ENCODE measurements around the gene PARD3. TPM values are rescaled to one million over a fixed set of nuclear protein-coding genes. Genes with fewer than 3 reads are reported as not detected.

The PARD3 gene
- total and polyA plus RNA-seq, 2 donors from 2014 or later = 21.1 to 47.5 TPM

- Histone ChIP-seq H3K36me3 (ENCODE audit: control insufficient read depth in 2 of 3, insufficient read depth in 3 of 3, low read length in 3 of 3) (no peaks in the 10 kb centered on the region), H3K27me3 (ENCODE audit: control insufficient read depth, insufficient read depth, low read length) (no peaks in the 10 kb centered on the region), H3K4me1 (ENCODE audit: control insufficient read depth in 2 of 3, insufficient read depth in 2 of 3, low read depth in 1 of 3, low read length in 3 of 3) (peaks cover 0 to 4% (median 0%) of the 10 kb centered on the region in 3 donors), H3K9ac (ENCODE audit: low read length in 3 of 3) (no peak overlapping the region), H3K9me3 (ENCODE audit: control insufficient read depth in 2 of 3, insufficient read depth in 1 of 3, low read length in 3 of 3) (no peaks in the 10 kb centered on the region), H3K27ac (ENCODE audit: low read depth in 2 of 2, low read length in 2 of 2) (no peak overlapping the region), H3K4me3 (ENCODE audit: low read length in 3 of 3) (no peak overlapping the region)
- no peak for TF ChIP-seq CTCF (IDR thresholded peaks at IDR 0.05; ENCODE audit: borderline replicate concordance, extremely low read depth, insufficient read depth)
- FAIRE-seq (no peak), DNase-seq (no peak)
- intact Hi-C loops (cut with DNase I) = no loop called here
Observed at GRCh38 chr10:34163075-34163905, 651.8 kb downstream of the PARD3 start.

GRCh38 chr10:34161777-34162370 lies 653.2 kb downstream of the PARD3 start:
- Histone ChIP-seq H3K9ac (ENCODE audit: low read length in 3 of 3) (no peak overlapping the region), H3K36me3 (ENCODE audit: control insufficient read depth in 2 of 3, insufficient read depth in 3 of 3, low read length in 3 of 3) (no peaks in the 10 kb centered on the region), H3K27me3 (ENCODE audit: control insufficient read depth, insufficient read depth, low read length) (no peaks in the 10 kb centered on the region), H3K27ac (ENCODE audit: low read depth in 2 of 2, low read length in 2 of 2) (no peak overlapping the region), H3K4me1 (ENCODE audit: control insufficient read depth in 2 of 3, insufficient read depth in 2 of 3, low read depth in 1 of 3, low read length in 3 of 3) (peaks cover 0 to 4% (median 0%) of the 10 kb centered on the region in 3 donors), H3K4me3 (ENCODE audit: low read length in 3 of 3) (no peak overlapping the region), H3K9me3 (ENCODE audit: control insufficient read depth in 2 of 3, insufficient read depth in 1 of 3, low read length in 3 of 3) (no peaks in the 10 kb centered on the region)
- FAIRE-seq = no peak
- intact Hi-C loops (cut with DNase I) = no loop called here
- DNase-seq = no peak
- TF ChIP-seq CTCF (IDR thresholded peaks at IDR 0.05; ENCODE audit: borderline replicate concordance, extremely low read depth, insufficient read depth) = no peak

GRCh38 chr10:34160595-34160994 lies 654.5 kb downstream of the PARD3 start:
- no peak for FAIRE-seq
- Histone ChIP-seq H3K4me3 (ENCODE audit: low read length in 3 of 3) (no peak overlapping the region), H3K9me3 (ENCODE audit: control insufficient read depth in 2 of 3, insufficient read depth in 1 of 3, low read length in 3 of 3) (no peaks in the 10 kb centered on the region), H3K36me3 (ENCODE audit: control insufficient read depth in 2 of 3, insufficient read depth in 3 of 3, low read length in 3 of 3) (no peaks in the 10 kb centered on the region), H3K4me1 (ENCODE audit: control insufficient read depth in 2 of 3, insufficient read depth in 2 of 3, low read depth in 1 of 3, low read length in 3 of 3) (no peaks in the 10 kb centered on the region), H3K27me3 (ENCODE audit: control insufficient read depth, insufficient read depth, low read length) (no peaks in the 10 kb centered on the region), H3K27ac (ENCODE audit: low read depth in 2 of 2, low read length in 2 of 2) (no peak overlapping the region), H3K9ac (ENCODE audit: low read length in 3 of 3) (no peak overlapping the region)
- DNase-seq = no peak
- intact Hi-C loops (cut with DNase I) = no loop called here
- TF ChIP-seq CTCF (IDR thresholded peaks at IDR 0.05; ENCODE audit: borderline replicate concordance, extremely low read depth, insufficient read depth) = no peak

Measured in kidney (tissue), 14 donors.